ENCODE results near the gene MPO.

The MPO gene

DNA sequence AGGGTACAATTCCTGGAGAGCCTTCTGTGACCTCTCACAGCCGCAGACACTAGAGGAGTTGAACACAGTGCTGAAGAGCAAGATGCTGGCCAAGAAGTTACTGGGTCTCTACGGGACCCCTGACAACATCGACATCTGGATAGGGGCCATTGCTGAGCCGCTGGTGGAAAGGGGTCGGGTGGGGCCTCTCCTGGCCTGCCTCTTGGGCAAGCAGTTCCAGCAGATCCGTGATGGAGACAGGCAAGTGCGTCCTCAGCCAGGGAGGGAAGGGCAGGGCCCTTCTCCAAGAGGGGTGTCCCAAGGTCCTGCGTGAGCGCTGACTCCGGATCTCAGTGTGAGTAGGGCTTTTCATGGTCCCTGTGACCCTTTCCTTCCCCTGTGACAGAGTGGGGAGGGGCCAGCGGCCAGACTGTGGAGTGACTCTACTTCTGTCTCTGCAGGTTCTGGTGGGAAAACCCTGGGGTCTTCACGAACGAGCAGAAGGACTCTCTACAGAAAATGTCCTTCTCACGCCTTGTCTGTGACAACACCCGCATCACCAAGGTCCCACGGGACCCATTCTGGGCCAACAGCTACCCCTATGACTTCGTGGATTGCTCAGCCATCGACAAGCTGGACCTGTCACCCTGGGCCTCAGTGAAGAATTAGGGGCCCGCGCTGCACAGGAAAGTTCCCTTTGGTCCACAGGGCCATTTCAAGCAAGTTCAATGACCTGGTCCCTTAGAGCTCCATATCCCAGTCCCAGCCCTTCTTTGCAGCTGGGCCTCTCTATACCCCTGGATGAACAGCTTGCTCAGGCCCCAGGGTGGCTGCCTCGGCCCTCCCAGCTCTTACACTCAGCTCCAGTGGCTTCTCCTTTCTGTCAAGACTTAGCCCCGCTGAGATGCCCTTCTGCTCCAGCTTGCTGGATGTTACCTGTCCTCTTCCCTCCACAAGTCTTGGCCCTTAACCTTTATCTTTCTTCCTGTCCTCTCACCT, 13.1 kb downstream of the MPO start:
- DNase-seq: no peak
- Histone ChIP-seq H2AFZ (ENCODE audit: low read depth, low read length) (no peak overlapping the region), H4K91ac (ENCODE audit: low read length) (no peak overlapping the region), H3K23ac (ENCODE audit: low read length in 2 of 2) (no peak overlapping the region), H3K9me3 (ENCODE audit: control insufficient read depth, low read length) (no peaks in the 10 kb centered on the region), H3K36me3 (ENCODE audit: control insufficient read depth in 1 of 2, insufficient read depth in 2 of 2, low read depth in 1 of 2, low read length in 2 of 2) (no peaks in the 10 kb centered on the region), H3K4me2 (ENCODE audit: low read length, poor library complexity, severe bottlenecking) (no peak overlapping the region), H3K18ac (ENCODE audit: low read depth in 1 of 2, low read length in 2 of 2) (no peak overlapping the region), H3K4me1 (ENCODE audit: control insufficient read depth, insufficient read depth, low read depth, low read length) (no peaks in the 10 kb centered on the region), H2BK15ac (ENCODE audit: low read depth, poor library complexity, severe bottlenecking) (no peak overlapping the region), H3K4me3 (ENCODE audit: insufficient read depth in 1 of 2, low read depth in 1 of 2, low read length in 2 of 2) (no peak overlapping the region), H3K27me3 (ENCODE audit: control insufficient read depth in 1 of 2, insufficient read depth in 1 of 2, low read length in 2 of 2) (peaks cover 34 to 52% of the 10 kb centered on the region in 2 experiments), H2BK12ac (ENCODE audit: low read length in 2 of 2) (no peak overlapping the region), H4K8ac (ENCODE audit: low read length) (no peak overlapping the region), H2AK5ac (ENCODE audit: low read length, severe bottlenecking) (no peak overlapping the region), H2BK5ac (ENCODE audit: low read depth, low read length, poor library complexity, severe bottlenecking) (no peak overlapping the region), H3K4ac (ENCODE audit: low read depth in 1 of 2, low read length in 2 of 2) (no peak overlapping the region), H3K14ac (ENCODE audit: low read length in 2 of 2) (no peak overlapping the region), H2BK120ac (ENCODE audit: low read depth, low read length) (no peak overlapping the region), H3K27ac (ENCODE audit: low read length, poor library complexity, severe bottlenecking) (no peak overlapping the region), H3K9ac (ENCODE audit: low read length) (no peak overlapping the region), H3K79me1 (replicated peaks; ENCODE audit: low read length, poor library complexity, severe bottlenecking) (no peaks in the 10 kb centered on the region)
- 81% methylated on average over 22 of the region's 22 CpGs for WGBS

DNA sequence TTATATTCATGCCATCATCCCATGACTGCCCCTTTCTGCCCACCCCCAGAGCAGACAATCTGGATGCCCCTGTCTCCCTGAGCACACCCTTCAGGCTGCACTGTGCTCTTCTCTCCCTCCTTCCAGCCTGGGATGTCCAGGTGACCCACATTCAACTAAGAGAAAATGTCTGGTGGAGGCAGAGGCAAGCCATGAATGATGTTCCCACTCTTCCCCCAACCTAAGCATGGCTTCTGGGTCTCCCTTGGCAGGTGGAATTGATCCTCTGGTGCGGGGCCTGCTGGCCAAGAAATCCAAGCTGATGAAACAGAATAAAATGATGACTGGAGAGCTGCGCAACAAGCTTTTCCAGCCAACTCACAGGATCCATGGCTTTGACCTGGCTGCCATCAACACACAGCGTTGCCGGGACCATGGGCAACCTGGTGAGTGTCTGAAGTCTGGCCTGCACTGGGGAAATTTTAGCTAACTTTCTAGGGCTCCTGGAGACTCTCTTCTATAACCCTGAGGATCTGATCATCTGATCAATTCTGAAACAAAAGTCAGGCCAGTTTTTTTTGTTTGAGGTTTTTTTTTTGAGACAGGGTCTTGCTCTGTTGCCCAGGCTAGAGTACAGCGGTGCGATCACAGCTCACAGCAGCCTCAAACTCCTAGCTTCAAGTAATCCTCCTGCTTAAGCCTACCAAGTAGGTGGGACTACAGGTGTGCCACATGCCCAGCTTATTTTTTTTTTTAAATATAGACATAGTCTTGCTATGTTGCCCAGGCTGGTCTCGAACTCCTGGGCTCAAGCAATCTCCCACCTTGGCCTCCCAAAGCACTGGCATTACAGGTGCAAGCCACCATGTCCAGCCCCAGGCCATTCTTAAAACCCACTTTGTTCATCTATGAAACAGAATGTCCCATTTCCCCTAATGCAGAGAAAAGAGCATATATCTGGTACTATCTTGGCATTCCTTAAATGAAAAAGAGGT, 14.5 kb downstream of the MPO start:
- no peak overlapping the region for H3K18ac ChIP-seq (ENCODE audit: low read depth in 1 of 2, low read length in 2 of 2)
- H2AFZ ChIP-seq (ENCODE audit: low read depth, low read length): no peak overlapping the region
- no peaks in the 10 kb centered on the region for H3K79me1 ChIP-seq (replicated peaks; ENCODE audit: low read length, poor library complexity, severe bottlenecking)
- no peaks in the 10 kb centered on the region for H3K4me1 ChIP-seq (ENCODE audit: control insufficient read depth, insufficient read depth, low read depth, low read length)
- 85% methylated on average over 7 of the region's 7 CpGs for WGBS
- H3K9me3 ChIP-seq (ENCODE audit: control insufficient read depth, low read length): no peaks in the 10 kb centered on the region
- no peak overlapping the region for H3K4me3 ChIP-seq (ENCODE audit: insufficient read depth in 1 of 2, low read depth in 1 of 2, low read length in 2 of 2)
- peaks cover 39 to 66% of the 10 kb centered on the region in 2 experiments for H3K27me3 ChIP-seq (ENCODE audit: control insufficient read depth in 1 of 2, insufficient read depth in 1 of 2, low read length in 2 of 2)
- H3K23ac ChIP-seq (ENCODE audit: low read length in 2 of 2): no peak overlapping the region
- no peaks in the 10 kb centered on the region for H3K36me3 ChIP-seq (ENCODE audit: control insufficient read depth in 1 of 2, insufficient read depth in 2 of 2, low read depth in 1 of 2, low read length in 2 of 2)
- no peak overlapping the region for H3K4me2 ChIP-seq (ENCODE audit: low read length, poor library complexity, severe bottlenecking)
- H4K91ac ChIP-seq (ENCODE audit: low read length): no peak overlapping the region
- H4K8ac ChIP-seq (ENCODE audit: low read length): no peak overlapping the region
- no peak overlapping the region for H2AK5ac ChIP-seq (ENCODE audit: low read length, severe bottlenecking)
- H3K9ac ChIP-seq (ENCODE audit: low read length): no peak overlapping the region
- H2BK5ac ChIP-seq (ENCODE audit: low read depth, low read length, poor library complexity, severe bottlenecking): no peak overlapping the region
- H3K27ac ChIP-seq (ENCODE audit: low read length, poor library complexity, severe bottlenecking): no peak overlapping the region
- no peak overlapping the region for H2BK15ac ChIP-seq (ENCODE audit: low read depth, poor library complexity, severe bottlenecking)
- H3K14ac ChIP-seq (ENCODE audit: low read length in 2 of 2): no peak overlapping the region
- H2BK12ac ChIP-seq (ENCODE audit: low read length in 2 of 2): no peak overlapping the region
- no peak overlapping the region for H2BK120ac ChIP-seq (ENCODE audit: low read depth, low read length)
- H3K4ac ChIP-seq (ENCODE audit: low read depth in 1 of 2, low read length in 2 of 2): no peak overlapping the region
- no peak for DNase-seq

DNA sequence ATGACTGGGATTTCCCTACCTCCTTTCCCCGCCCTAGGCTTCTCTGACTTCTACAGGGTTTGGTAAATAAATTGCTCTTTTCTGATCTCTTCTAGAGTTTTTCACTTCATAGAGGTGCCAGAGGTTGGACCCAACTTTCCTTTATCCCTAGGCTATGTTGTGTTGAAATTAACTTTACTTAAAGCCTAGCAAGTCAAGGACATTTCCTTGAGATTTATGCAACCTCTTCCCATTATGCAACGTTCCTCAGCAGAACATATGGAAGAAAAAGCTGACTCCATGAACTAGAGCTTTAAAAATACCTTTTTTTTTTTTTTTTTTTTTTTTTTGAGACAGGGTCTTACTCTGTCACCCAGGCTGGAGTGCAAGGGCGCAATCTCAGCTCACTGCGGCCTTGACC, 15.5 kb downstream of the MPO start:
- Histone ChIP-seq H3K23ac (ENCODE audit: low read length in 2 of 2) (no peak overlapping the region), H3K36me3 (ENCODE audit: control insufficient read depth in 1 of 2, insufficient read depth in 2 of 2, low read depth in 1 of 2, low read length in 2 of 2) (no peaks in the 10 kb centered on the region), H2BK5ac (ENCODE audit: low read depth, low read length, poor library complexity, severe bottlenecking) (no peak overlapping the region), H3K4me3 (ENCODE audit: insufficient read depth in 1 of 2, low read depth in 1 of 2, low read length in 2 of 2) (no peak overlapping the region), H4K8ac (ENCODE audit: low read length) (no peak overlapping the region), H4K91ac (ENCODE audit: low read length) (no peak overlapping the region), H2AK5ac (ENCODE audit: low read length, severe bottlenecking) (no peak overlapping the region), H2AFZ (ENCODE audit: low read depth, low read length) (no peak overlapping the region), H3K9me3 (ENCODE audit: control insufficient read depth, low read length) (no peaks in the 10 kb centered on the region), H2BK15ac (ENCODE audit: low read depth, poor library complexity, severe bottlenecking) (no peak overlapping the region), H3K79me1 (replicated peaks; ENCODE audit: low read length, poor library complexity, severe bottlenecking) (no peaks in the 10 kb centered on the region), H2BK12ac (ENCODE audit: low read length in 2 of 2) (no peak overlapping the region), H3K4me2 (ENCODE audit: low read length, poor library complexity, severe bottlenecking) (no peak overlapping the region), H3K27ac (ENCODE audit: low read length, poor library complexity, severe bottlenecking) (no peak overlapping the region), H3K18ac (ENCODE audit: low read depth in 1 of 2, low read length in 2 of 2) (no peak overlapping the region), H3K4ac (ENCODE audit: low read depth in 1 of 2, low read length in 2 of 2) (no peak overlapping the region), H3K27me3 (ENCODE audit: control insufficient read depth in 1 of 2, insufficient read depth in 1 of 2, low read length in 2 of 2) (peaks cover 34 to 70% of the 10 kb centered on the region in 2 experiments), H2BK120ac (ENCODE audit: low read depth, low read length) (no peak overlapping the region), H3K4me1 (ENCODE audit: control insufficient read depth, insufficient read depth, low read depth, low read length) (no peaks in the 10 kb centered on the region), H3K14ac (ENCODE audit: low read length in 2 of 2) (no peak overlapping the region), H3K9ac (ENCODE audit: low read length) (no peak overlapping the region)
- WGBS: 68% methylated on average over 3 of the region's 4 CpGs
- DNase-seq: no peak
